H9 (cell line): ENCODE measurements around the gene KDSR. TPM values are rescaled to one million over a fixed set of nuclear protein-coding genes. Genes with fewer than 3 reads are reported as not detected.

Experiments used
- DNase-seq: peaks from one replicate; pipeline ENCODE4 v3.0.0-alpha.2; 2017
- H2AFZ ChIP-seq: one replicate; pipeline ENCODE4 v1.6.1; 2013; ENCODE audit warnings: mild to moderate bottlenecking, low read length, control low read depth, moderate library complexity
- H2AK5ac ChIP-seq: 2 replicates; pipeline ENCODE4 v1.6.1; 2013; ENCODE audit warnings: low read length, control low read depth, mixed read lengths; ENCODE audit not compliant: insufficient read length
- H2BK120ac ChIP-seq: one replicate; pipeline ENCODE4 v1.6.1; 2013; ENCODE audit warnings: low read depth, mild to moderate bottlenecking, low read length, control low read depth, inconsistent platforms; ENCODE audit not compliant: poor library complexity, severe bottlenecking
- H2BK12ac ChIP-seq: 2 replicates; pipeline ENCODE4 v1.6.1; 2013; ENCODE audit warnings: low read length, control low read depth, mixed read lengths, low read depth; ENCODE audit not compliant: insufficient read length
- H2BK15ac ChIP-seq: 2 replicates; pipeline ENCODE4 v1.6.1; 2013; ENCODE audit warnings: low read depth, low read length, control low read depth
- H2BK20ac ChIP-seq: one replicate; pipeline ENCODE4 v1.6.1; 2013; ENCODE audit warnings: low read depth, mild to moderate bottlenecking, low read length, control low read depth, inconsistent platforms; ENCODE audit not compliant: poor library complexity, severe bottlenecking
- H2BK5ac ChIP-seq: 2 replicates; pipeline ENCODE4 v1.6.1; 2013; ENCODE audit warnings: low read length, control low read depth, mixed read lengths; ENCODE audit not compliant: insufficient read length
- H3K14ac ChIP-seq: 2 replicates; pipeline ENCODE4 v1.6.1; 2013; ENCODE audit warnings: low read length, control low read depth; ENCODE audit not compliant: insufficient read depth
- H3K18ac ChIP-seq: 2 replicates; pipeline ENCODE4 v1.6.1; 2013; ENCODE audit warnings: low read depth, mild to moderate bottlenecking, mixed read lengths, low read length, control low read depth; ENCODE audit not compliant: insufficient read length
- H3K23ac ChIP-seq: 2 replicates; pipeline ENCODE4 v1.6.1; 2013; ENCODE audit warnings: low read length, control low read depth, mixed read lengths, low read depth; ENCODE audit not compliant: insufficient read length
- H3K23me2 ChIP-seq: 2 replicates; pipeline ENCODE4 v1.6.1; 2013; ENCODE audit warnings: low read depth, mild to moderate bottlenecking, mixed read lengths, low read length, control low read depth; ENCODE audit not compliant: insufficient read length, poor library complexity, severe bottlenecking
- H3K27ac ChIP-seq: 2 replicates; pipeline ENCODE4 v1.5.1; 2013; ENCODE audit warnings: low read length, control low read depth, mixed read lengths, low read depth; ENCODE audit not compliant: insufficient read length
- H3K27me3 ChIP-seq: 2 replicates; pipeline ENCODE4 v1.6.1; 2013; ENCODE audit warnings: low read length, control low read depth, inconsistent platforms; ENCODE audit not compliant: insufficient read depth
- H3K4ac ChIP-seq: 2 replicates; pipeline ENCODE4 v1.6.1; 2013; ENCODE audit warnings: low read depth, mild to moderate bottlenecking, control low read depth, inconsistent platforms, low read length, moderate library complexity
- H3K4me1 ChIP-seq: 2 replicates; pipeline ENCODE4 v1.6.1; 2013; ENCODE audit warnings: low read length, control low read depth, inconsistent platforms; ENCODE audit not compliant: insufficient read depth
- H3K4me2 ChIP-seq: 2 replicates; pipeline ENCODE4 v1.6.1; 2013; ENCODE audit warnings: low read length, control low read depth, mixed read lengths; ENCODE audit not compliant: insufficient read length, insufficient read depth
- H3K56ac ChIP-seq: 2 replicates; pipeline ENCODE4 v1.6.1; 2013; ENCODE audit warnings: low read depth, mild to moderate bottlenecking, mixed read lengths, low read length, control low read depth; ENCODE audit not compliant: insufficient read length
- H3K79me1 ChIP-seq: 2 replicates; pipeline ENCODE4 v1.6.1; 2013; ENCODE audit warnings: low read depth, mild to moderate bottlenecking, moderate library complexity, low read length, control low read depth, inconsistent platforms; ENCODE audit not compliant: insufficient read depth, poor library complexity, severe bottlenecking
- H3K79me2 ChIP-seq: 2 replicates; pipeline ENCODE4 v1.6.1; 2013; ENCODE audit warnings: low read length, control low read depth, inconsistent platforms; ENCODE audit not compliant: insufficient read depth
- H3K9ac ChIP-seq: 2 replicates; pipeline ENCODE4 v1.6.1; 2013; ENCODE audit warnings: low read length, control low read depth, mixed read lengths; ENCODE audit not compliant: insufficient read length; ENCODE audit errors: extremely low read depth
- H3K9me3 ChIP-seq: one replicate; pipeline ENCODE4 v1.6.1; 2013; ENCODE audit warnings: low read depth, low read length, inconsistent platforms; ENCODE audit not compliant: control insufficient read depth
- H3T11ph ChIP-seq: one replicate; pipeline ENCODE4 v1.6.1; 2013; ENCODE audit warnings: mild to moderate bottlenecking, low read length, control low read depth, inconsistent platforms
- H4K20me1 ChIP-seq: one replicate; pipeline ENCODE4 v1.6.1; 2013; ENCODE audit not compliant: control insufficient read depth, insufficient read length, insufficient read depth
- H4K5ac ChIP-seq: 2 replicates; pipeline ENCODE4 v1.6.1; 2013; ENCODE audit warnings: low read depth, mild to moderate bottlenecking, mixed read lengths, low read length, control low read depth; ENCODE audit not compliant: insufficient read length
- H4K8ac ChIP-seq: replicated peaks from 2 replicates; pipeline ENCODE4 v1.6.1; 2013; ENCODE audit warnings: low read length, control low read depth, mixed read lengths, low read depth; ENCODE audit not compliant: insufficient read length
- H4K91ac ChIP-seq: 2 replicates; pipeline ENCODE4 v1.6.1; 2013; ENCODE audit warnings: low read depth, mild to moderate bottlenecking, moderate library complexity, mixed read lengths, low read length, control low read depth; ENCODE audit not compliant: insufficient read length
- H3K27ac Mint-ChIP-seq, 3 experiments: 2 replicates in 2 of 3; 3 replicates in 1 of 3; pipeline ENCODE4 v1.8.0; 2020 to 2021; ENCODE audit warnings: mixed read lengths in 3 of 3, mild to moderate bottlenecking in 1 of 3, moderate library complexity in 1 of 3
- H3K27me3 Mint-ChIP-seq: 2 replicates; pipeline ENCODE4 v1.8.0; 2021; ENCODE audit warnings: low read depth, mild to moderate bottlenecking, moderate library complexity, mixed read lengths
- H3K36me3 Mint-ChIP-seq, 3 experiments: 2 replicates in 2 of 3; 3 replicates in 1 of 3; pipeline ENCODE4 v1.8.0; 2020 to 2021; ENCODE audit warnings: low read depth in 3 of 3, mixed read lengths in 3 of 3; ENCODE audit not compliant: insufficient read depth in 1 of 3
- H3K4me1 Mint-ChIP-seq, 2 experiments: 2 replicates each; pipeline ENCODE4 v1.8.0; 2020; ENCODE audit warnings: mixed read lengths in 2 of 2
- H3K4me3 Mint-ChIP-seq, 2 experiments: 2 replicates in 1 of 2; 3 replicates in 1 of 2; pipeline ENCODE4 v1.8.0; 2020 to 2021; ENCODE audit warnings: mild to moderate bottlenecking in 2 of 2, mixed read lengths in 2 of 2, moderate library complexity in 1 of 2
- H3K9me3 Mint-ChIP-seq, 2 experiments: 2 replicates in 1 of 2; 3 replicates in 1 of 2; pipeline ENCODE4 v1.8.0; 2020; ENCODE audit warnings: mild to moderate bottlenecking in 2 of 2, mixed read lengths in 2 of 2, moderate library complexity in 1 of 2
- CTCF ChIP-seq: fragments of 200-600 bp; sonication (generic); conservative IDR thresholded peaks from 3 replicates; pipeline ENCODE4 v1.8.0; 2021; ENCODE audit warnings: antibody characterized with exemption, mild to moderate bottlenecking
- WGBS: extraction: QIAGEN DNeasy Blood & Tissue Kit; methylation state at CpG from one replicate; pipeline ENCODE4 v1.1.7; 2013; ENCODE audit warnings: missing lambda C conversion rate, low lambda C conversion rate, mixed read lengths; ENCODE audit not compliant: insufficient read length; ENCODE audit errors: extremely low coverage; 5-methylcytosine and 5-hydroxymethylcytosine counted together
- total RNA-seq: library from RNA; stranded (reverse); gene quantifications from 2 replicates; pipeline ENCODE4 v1.2.1, GENCODE V29; 2021

KDSR gene
- total RNA-seq, 1 experiment from 2014 or later, result 58.5 TPM

- Histone ChIP-seq H3K23me2 (no peaks in the 10 kb centered on the region), H2BK5ac (no peak overlapping the region), H4K5ac (no peak overlapping the region), H3T11ph (no peak overlapping the region), H3K4ac (no peak overlapping the region), H3K27ac (no peak overlapping the region), H3K9ac (no peak overlapping the region), H2BK15ac (no peak overlapping the region), H2AFZ (no peak overlapping the region), H3K23ac (no peak overlapping the region), H2BK120ac (no peak overlapping the region), H4K20me1 (no peaks in the 10 kb centered on the region), H2AK5ac (no peak overlapping the region), H4K8ac (no peak overlapping the region), H3K79me2 (no peaks in the 10 kb centered on the region), H3K18ac (no peak overlapping the region), H2BK20ac (no peak overlapping the region), H3K4me2 (no peak overlapping the region), H4K91ac (no peak overlapping the region), H3K27me3 (no peaks in the 10 kb centered on the region), H3K14ac (no peak overlapping the region), H3K9me3 (no peaks in the 10 kb centered on the region), H3K79me1 (no peaks in the 10 kb centered on the region), H3K56ac (no peak overlapping the region), H3K4me1 (no peaks in the 10 kb centered on the region; the same call in 1 of the 2 replicates), H2BK12ac (no peak overlapping the region)
- H3K4me3 Mint-ChIP-seq, result no peak overlapping the region
- H3K27me3 Mint-ChIP-seq, result no peaks in the 10 kb centered on the region; the same call in 1 of the 2 replicates
- no peak for TF ChIP-seq CTCF
- WGBS, result no CpG with 5 or more reads among the region's 2 CpGs
- H3K27ac Mint-ChIP-seq, result no peak overlapping the region
- no peak for DNase-seq
- H3K36me3 Mint-ChIP-seq, result no peaks in the 10 kb centered on the region
- H3K9me3 Mint-ChIP-seq, result no peaks in the 10 kb centered on the region
- H3K4me1 Mint-ChIP-seq, result peaks cover 10 to 20% of the 10 kb centered on the region in 2 experiments
Measured at GRCh38 chr18:63288311-63288710, 78.7 kb downstream of the KDSR start.
